ENCODE measurements around the gene RAD9B.

- TF ChIP-seq, protein P1, sequence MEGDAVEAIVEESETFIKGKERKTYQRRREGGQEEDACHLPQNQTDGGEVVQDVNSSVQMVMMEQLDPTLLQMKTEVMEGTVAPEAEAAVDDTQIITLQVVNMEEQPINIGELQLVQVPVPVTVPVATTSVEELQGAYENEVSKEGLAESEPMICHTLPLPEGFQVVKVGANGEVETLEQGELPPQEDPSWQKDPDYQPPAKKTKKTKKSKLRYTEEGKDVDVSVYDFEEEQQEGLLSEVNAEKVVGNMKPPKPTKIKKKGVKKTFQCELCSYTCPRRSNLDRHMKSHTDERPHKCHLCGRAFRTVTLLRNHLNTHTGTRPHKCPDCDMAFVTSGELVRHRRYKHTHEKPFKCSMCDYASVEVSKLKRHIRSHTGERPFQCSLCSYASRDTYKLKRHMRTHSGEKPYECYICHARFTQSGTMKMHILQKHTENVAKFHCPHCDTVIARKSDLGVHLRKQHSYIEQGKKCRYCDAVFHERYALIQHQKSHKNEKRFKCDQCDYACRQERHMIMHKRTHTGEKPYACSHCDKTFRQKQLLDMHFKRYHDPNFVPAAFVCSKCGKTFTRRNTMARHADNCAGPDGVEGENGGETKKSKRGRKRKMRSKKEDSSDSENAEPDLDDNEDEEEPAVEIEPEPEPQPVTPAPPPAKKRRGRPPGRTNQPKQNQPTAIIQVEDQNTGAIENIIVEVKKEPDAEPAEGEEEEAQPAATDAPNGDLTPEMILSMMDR (IDR thresholded peaks at IDR 0.05), result no peak
- TF ChIP-seq POLR2A (IDR thresholded peaks at IDR 0.05) (no peak), POLR2AphosphoS5 (IDR thresholded peaks at IDR 0.05) (no peak)
These were observed 37.9 kb downstream of the RAD9B start for GRCh38 chr12:110540048-110540447.

Measured in prostate gland (tissue), 2 donors.